HG03558 (cell line): Measurements from ENCODE around the gene PPP4R1.

Source experiments
- ATAC-seq: cut with Tn5 transposase; IDR thresholded peaks from one replicate; pipeline ENCODE4 v1.9.1; 2021; ENCODE audit warnings: moderate number of reproducible peaks; ENCODE audit not compliant: unreplicated experiment; ENCODE audit errors: extremely low read depth

PPP4R1 gene

DNA sequence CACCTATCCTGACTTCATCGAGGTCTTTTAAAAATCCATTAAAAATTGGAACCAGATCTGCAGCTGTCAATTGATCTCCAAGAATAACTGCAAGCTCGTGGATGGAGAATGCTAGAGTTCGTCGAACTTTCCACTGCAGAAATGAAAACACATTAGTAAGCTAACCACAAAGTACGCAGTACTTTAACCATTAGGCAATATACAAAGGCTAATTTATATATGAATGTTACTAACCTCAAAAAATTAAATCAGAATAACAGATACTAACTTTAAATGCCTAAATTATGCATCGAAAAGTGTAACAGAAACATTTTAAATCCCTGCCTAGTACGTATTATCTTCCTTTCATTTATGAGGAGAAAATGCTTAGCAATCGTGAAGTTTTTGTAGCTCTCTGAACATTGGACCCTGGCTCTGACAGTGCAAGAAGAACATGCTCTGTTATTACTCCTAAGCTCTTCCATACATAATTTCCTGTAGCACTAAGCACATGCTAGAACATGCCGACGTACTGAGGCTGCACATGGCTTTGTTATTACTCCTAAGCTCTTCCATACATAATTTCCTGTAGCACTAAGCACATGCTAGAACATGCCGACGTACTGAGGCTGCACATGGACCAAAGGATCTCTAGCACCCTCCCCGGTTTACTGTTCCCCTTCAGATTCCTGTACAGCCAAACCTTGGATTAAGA is 57.0 kb downstream of the PPP4R1 start:
- no peak for ATAC-seq

DNA sequence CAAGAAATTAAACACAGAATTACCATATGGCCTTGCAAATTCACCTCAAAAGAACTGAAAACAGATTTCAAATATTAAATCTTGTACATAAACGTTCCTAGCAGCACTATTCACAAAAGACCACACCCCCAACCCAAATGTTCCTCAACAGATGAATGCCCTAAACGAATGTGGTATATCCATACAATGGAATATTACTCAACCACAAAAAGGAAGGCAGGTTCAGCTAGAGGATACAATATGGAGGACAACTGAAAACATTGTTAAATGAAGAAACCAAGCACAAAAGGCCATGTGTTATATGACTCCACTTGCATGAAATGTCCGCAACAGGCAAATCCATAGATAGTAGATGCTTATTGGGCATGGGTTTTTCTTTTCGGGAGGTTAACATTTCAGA is 61.7 kb downstream of the PPP4R1 start:
- no peak for ATAC-seq

- no peak for ATAC-seq
These were observed 62.2 kb downstream of the PPP4R1 start for GRCh38 chr18:9552191-9552590.

- ATAC-seq = no peak
These were observed 63.9 kb downstream of the PPP4R1 start for GRCh38 chr18:9550429-9550828.

GRCh38 chr18:9549405-9549804 is 65.0 kb downstream of the PPP4R1 start:
- no peak for ATAC-seq

GRCh38 chr18:9547782-9548181 is 66.6 kb downstream of the PPP4R1 start:
- no peak for ATAC-seq

GRCh38 chr18:9546468-9546867 is 67.9 kb downstream of the PPP4R1 start:
- ATAC-seq = no peak

- no peak for ATAC-seq
These were observed 69.3 kb downstream of the PPP4R1 start for GRCh38 chr18:9545029-9545428.

GRCh38 chr18:9542924-9543323 is 71.4 kb downstream of the PPP4R1 start:
- ATAC-seq = no peak

DNA sequence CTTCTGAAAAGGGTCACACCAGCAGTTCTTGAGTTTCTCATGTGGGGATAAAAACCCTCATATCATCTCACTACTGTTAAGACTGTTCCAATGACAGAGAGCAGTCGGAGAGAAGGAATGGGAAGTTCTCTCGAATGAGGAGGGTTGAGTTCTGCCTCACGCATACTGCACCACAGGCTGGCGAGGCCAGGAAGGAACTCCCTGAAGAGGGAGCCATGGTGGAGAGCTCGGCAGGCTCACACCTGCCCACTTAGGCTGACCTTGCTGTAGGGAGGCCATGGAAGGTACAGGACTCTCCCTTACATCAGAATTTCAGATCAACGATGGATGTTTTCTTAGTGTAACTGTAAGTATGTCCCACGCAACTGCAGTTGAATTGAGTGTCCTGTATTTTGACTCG is 74.4 kb downstream of the PPP4R1 start:
- ATAC-seq = no peak

- ATAC-seq = no peak
These were observed 75.1 kb downstream of the PPP4R1 start for GRCh38 chr18:9539283-9539682.

DNA sequence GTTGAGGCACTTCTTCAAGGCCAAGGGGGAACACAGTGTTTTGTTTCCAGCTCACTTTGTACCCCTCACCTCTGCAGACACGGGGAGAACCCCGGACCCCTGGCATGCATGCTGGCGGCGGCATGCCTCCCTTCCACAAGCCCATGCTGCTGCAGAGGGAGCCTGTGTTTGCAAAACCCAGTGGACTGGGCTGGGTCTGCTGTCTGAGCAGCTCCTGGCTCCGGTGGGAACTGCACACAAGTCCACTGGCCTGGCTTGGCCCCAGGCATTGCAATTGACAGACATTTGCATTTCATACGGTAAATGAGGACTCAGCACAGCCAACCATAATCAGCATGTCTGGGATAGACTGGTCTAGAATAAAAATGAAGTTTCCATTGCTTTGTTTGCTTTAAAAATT is 76.7 kb downstream of the PPP4R1 start:
- no peak for ATAC-seq

- no peak for ATAC-seq
These were observed 77.8 kb downstream of the PPP4R1 start for GRCh38 chr18:9536354-9537152.

GRCh38 chr18:9535430-9535991 is 78.8 kb downstream of the PPP4R1 start:
- ATAC-seq = no peak

- no peak for ATAC-seq
These were observed 79.5 kb downstream of the PPP4R1 start for GRCh38 chr18:9534844-9535243.

DNA sequence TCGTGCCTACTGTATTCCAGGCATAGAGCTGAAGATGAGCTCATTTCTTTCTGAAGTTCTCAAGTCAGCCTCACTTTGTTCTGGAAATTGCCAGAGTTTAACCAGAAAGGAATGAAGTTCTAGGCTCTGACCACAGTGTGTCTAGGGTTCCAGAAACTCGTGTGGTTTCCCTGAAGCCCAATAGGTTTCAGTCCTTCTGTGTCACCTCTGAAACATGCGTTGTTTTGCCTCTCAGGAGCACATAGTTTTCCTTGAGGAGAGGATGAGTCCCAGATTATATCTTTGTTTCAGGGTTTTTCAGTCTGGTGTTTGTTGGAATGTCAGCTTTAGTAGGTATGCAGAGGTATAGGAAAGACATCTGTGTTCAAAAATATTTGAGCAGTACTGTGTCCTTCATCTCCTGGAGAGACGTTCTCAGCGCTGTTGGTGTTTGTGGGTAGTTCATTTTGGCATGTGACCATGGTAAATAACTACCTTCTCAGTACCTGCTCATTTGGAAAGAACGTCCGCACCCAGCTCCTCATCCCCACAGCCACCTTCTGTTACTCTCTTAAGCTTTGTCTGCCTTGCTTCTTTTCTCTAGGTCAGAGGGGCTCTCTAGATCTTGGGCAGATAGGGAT is 82.5 kb downstream of the PPP4R1 start:
- ATAC-seq = no peak

DNA sequence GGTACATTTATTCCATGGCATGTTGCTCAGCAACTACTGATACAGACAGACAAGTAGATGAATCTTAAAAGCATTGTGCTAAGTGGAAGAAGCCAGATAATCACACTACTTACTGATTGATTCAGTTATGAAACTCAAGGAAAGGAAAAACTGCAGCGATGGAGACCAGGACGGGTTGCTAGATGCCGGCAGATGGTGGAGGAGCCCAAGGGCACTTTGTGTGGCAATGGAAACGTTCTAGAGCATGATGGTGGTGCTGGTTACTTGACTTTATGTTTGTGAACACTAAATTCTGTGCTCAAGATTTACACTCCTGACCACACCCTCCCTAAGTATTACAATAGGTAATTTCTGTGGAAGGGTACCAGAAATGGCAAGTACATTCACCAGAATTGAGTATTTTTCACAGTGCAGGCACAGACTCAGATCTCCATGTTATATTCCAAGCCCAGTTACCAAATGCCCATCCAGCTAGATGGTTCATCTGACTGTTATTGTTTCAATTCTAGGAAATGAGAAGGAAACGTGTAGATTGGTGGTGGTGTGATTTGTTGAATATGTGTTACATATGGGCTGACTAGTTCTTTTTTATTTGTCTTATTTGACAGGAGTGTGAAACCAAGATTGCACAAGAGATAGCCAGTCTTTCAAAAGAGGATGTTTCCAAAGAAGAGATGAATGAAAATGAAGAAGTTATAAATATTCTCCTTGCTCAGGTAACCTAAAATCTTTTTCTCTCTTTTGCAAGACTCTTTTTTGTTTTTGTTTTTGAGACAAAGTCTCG is 83.9 kb downstream of the PPP4R1 start:
- ATAC-seq = no peak

GRCh38 chr18:9526458-9526857 is 87.9 kb downstream of the PPP4R1 start:
- ATAC-seq = no peak

DNA sequence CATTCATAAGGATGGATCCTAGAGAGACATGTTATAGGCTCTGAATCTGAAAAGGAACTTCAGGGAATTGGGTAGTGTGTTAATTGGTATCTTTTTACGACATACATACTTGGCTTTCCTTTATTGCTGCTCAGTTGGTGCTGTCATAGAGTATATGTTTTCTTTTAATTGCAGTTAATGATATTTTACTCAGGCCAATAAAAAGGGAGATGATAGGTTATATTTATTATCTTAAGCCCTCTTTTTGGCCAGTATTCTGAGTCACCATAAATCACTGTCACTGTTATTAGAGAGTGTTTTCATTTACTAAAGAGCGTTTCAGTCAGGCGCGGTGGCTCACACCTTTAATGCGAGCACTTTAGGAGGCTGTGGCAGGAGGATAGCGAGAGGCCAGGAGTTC is 91.4 kb downstream of the PPP4R1 start:
- no peak for ATAC-seq

DNA sequence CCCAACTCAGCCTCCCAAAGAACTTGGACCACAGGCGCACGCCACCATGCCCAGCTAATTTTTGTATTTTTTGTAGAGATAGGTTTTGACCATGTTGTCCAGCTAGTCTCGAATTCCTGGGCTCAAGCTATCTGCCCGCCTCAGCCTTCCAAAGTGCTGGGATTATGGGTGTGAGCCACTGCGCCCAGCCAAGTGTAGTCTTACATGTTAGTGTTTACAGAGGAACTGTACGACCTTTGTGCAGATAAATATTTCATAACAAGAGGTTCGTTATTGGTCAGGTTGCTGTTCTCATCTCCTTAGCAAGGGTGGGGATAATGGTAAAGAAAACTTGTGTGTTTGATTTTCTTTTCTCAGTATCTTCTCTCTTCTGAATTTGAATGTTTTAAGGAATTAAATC is 92.6 kb downstream of the PPP4R1 start:
- ATAC-seq = no peak
